Right lobe of liver (tissue), 4 donors: ENCODE data around the gene TRIO.

ENCODE experiments used
- POLR2A ChIP-seq: fragments of 450-650 bp; IDR thresholded peaks from one replicate; pipeline ENCODE4 v1.6.1; 2017; ENCODE audit warnings: antibody characterized with exemption, mild to moderate bottlenecking
- TF ChIP-seq, protein P1 (sequence below), 4 donors: fragments of 200-600 bp in 3 of 4; fragments of 450-650 bp in 1 of 4; IDR thresholded peaks; one replicate each; pipeline versions ENCODE4 v1.5.1 to v1.8.0; 2016 to 2022; ENCODE audit warnings: antibody characterized with exemption in 4 of 4, mild to moderate bottlenecking in 2 of 4
- donor health status: DM: no; HTN: no; CAD: no.
- donor health status: DM: no; HTN: no; CAD: no.
- donor health status: DM: no; HTN: yes; CAD: no.

- TF ChIP-seq, protein P1, sequence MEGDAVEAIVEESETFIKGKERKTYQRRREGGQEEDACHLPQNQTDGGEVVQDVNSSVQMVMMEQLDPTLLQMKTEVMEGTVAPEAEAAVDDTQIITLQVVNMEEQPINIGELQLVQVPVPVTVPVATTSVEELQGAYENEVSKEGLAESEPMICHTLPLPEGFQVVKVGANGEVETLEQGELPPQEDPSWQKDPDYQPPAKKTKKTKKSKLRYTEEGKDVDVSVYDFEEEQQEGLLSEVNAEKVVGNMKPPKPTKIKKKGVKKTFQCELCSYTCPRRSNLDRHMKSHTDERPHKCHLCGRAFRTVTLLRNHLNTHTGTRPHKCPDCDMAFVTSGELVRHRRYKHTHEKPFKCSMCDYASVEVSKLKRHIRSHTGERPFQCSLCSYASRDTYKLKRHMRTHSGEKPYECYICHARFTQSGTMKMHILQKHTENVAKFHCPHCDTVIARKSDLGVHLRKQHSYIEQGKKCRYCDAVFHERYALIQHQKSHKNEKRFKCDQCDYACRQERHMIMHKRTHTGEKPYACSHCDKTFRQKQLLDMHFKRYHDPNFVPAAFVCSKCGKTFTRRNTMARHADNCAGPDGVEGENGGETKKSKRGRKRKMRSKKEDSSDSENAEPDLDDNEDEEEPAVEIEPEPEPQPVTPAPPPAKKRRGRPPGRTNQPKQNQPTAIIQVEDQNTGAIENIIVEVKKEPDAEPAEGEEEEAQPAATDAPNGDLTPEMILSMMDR (IDR thresholded peaks at IDR 0.05), result no peak
- no peak for TF ChIP-seq POLR2A
These were observed 11.9 kb downstream of the TRIO start for GRCh38 chr5:14155075-14155474.
